Body of pancreas (tissue), 4 donors: ENCODE data around the gene CMTM3.

ENCODE experiments used
- CTCF ChIP-seq, 7 experiments: fragments of 450-650 bp in 4 of 7; fragments of 200-600 bp in 3 of 7; sonication (generic) in 3 of 7; IDR thresholded peaks; one replicate each; pipeline ENCODE4 v1.5.1; 2016 to 2019; ENCODE audit warnings: antibody characterized with exemption in 7 of 7
- POLR2A ChIP-seq, 3 donors: fragments of 450-650 bp; IDR thresholded peaks; one replicate each; pipeline ENCODE4 v1.6.1; 2016; ENCODE audit warnings: antibody characterized with exemption in 3 of 3, mild to moderate bottlenecking in 2 of 3

- TF ChIP-seq CTCF (IDR thresholded peaks at IDR 0.05), result no peak
- TF ChIP-seq POLR2A (IDR thresholded peaks at IDR 0.05), result no peak
These were observed 48.3 kb downstream of the CMTM3 start for GRCh38 chr16:66652661-66653360.
